IMR-90 (cell line): ENCODE results near the gene PSEN1. TPM values are rescaled to one million over a fixed set of nuclear protein-coding genes. Genes with fewer than 3 reads are reported as not detected.

Experiments
- ATAC-seq: fragments of 200-7000 bp; cut with Tn5 transposase; 2 replicates; pipeline ENCODE4 v1.9.1; 2020; ENCODE audit warnings: low read depth, mild to moderate bottlenecking, moderate library complexity
- BruUV-seq: library from RNA; stranded (reverse); fragments of 400-500 nt; replicated peaks from 2 replicates; lab custom pipeline; 2021; lab: Mats Ljungman, UMichigan
- CTCF ChIA-PET: fragments of 300-600 bp; formaldehyde crosslinking; extraction: SDS; loops from one replicate; lab custom pipeline; 2021; ENCODE audit warnings: antibody characterized with exemption; lab: Yijun Ruan, JAX
- POLR2A ChIA-PET: fragments of 300-600 bp; sonication (Branson Sonifier 250); formaldehyde crosslinking; loops from one replicate; lab custom pipeline; 2022; ENCODE audit warnings: antibody characterized with exemption; ENCODE audit not compliant: unreplicated experiment; lab: Charles Lee
- DNase-seq: peaks from one replicate; pipeline ENCODE4 v3.0.0; 2013
- H2AFZ ChIP-seq: replicated peaks from 2 replicates; pipeline ENCODE3; 2013; ENCODE audit warnings: low read length, mild to moderate bottlenecking; ENCODE audit not compliant: poor library complexity
- H2AK5ac ChIP-seq: 2 replicates; pipeline ENCODE4 v1.6.1; 2013; ENCODE audit warnings: low read depth, low read length, inconsistent platforms
- H2AK9ac ChIP-seq: replicated peaks from 2 replicates; pipeline ENCODE3; 2013; ENCODE audit warnings: mild to moderate bottlenecking, low read depth, low read length, moderate library complexity; ENCODE audit not compliant: poor library complexity
- H2BK120ac ChIP-seq: 2 replicates; pipeline ENCODE4 v1.6.1; 2013; ENCODE audit warnings: low read depth, low read length, inconsistent platforms
- H2BK15ac ChIP-seq: 3 replicates; pipeline ENCODE4 v1.6.1; 2013; ENCODE audit warnings: low read depth, low read length, inconsistent platforms
- H2BK20ac ChIP-seq: 2 replicates; pipeline ENCODE4 v1.6.1; 2013; ENCODE audit warnings: low read depth, mild to moderate bottlenecking, inconsistent platforms, low read length, moderate library complexity
- H2BK5ac ChIP-seq: 2 replicates; pipeline ENCODE4 v1.6.1; 2013; ENCODE audit warnings: mild to moderate bottlenecking, low read depth, low read length, inconsistent platforms; ENCODE audit not compliant: poor library complexity, severe bottlenecking
- H3K14ac ChIP-seq: replicated peaks from 2 replicates; pipeline ENCODE4 v1.6.1; 2013; ENCODE audit warnings: low read depth, low read length, inconsistent platforms
- H3K18ac ChIP-seq: 2 replicates; pipeline ENCODE4 v1.6.1; 2013; ENCODE audit warnings: low read depth, low read length, control low read depth
- H3K23ac ChIP-seq: 2 replicates; pipeline ENCODE4 v1.6.1; 2013; ENCODE audit warnings: low read depth, low read length, inconsistent platforms
- H3K27ac ChIP-seq: 2 replicates; pipeline ENCODE4 v1.5.1; 2013; ENCODE audit warnings: mild to moderate bottlenecking, control low read depth, low read length; ENCODE audit not compliant: insufficient read depth
- H3K27me3 ChIP-seq: 2 replicates; pipeline ENCODE4 v1.6.1; 2013; ENCODE audit warnings: low read length; ENCODE audit not compliant: control insufficient read depth, insufficient read depth
- H3K36me3 ChIP-seq: 2 replicates; pipeline ENCODE4 v1.6.1; 2013; ENCODE audit warnings: low read length, mixed read lengths; ENCODE audit not compliant: control insufficient read depth, insufficient read depth
- H3K4ac ChIP-seq: 2 replicates; pipeline ENCODE4 v1.6.1; 2013; ENCODE audit warnings: low read depth, low read length, inconsistent platforms
- H3K4me1 ChIP-seq: 2 replicates; pipeline ENCODE4 v1.6.1; 2013; ENCODE audit warnings: low read length, mixed read lengths; ENCODE audit not compliant: control insufficient read depth, insufficient read depth
- H3K4me2 ChIP-seq: 2 replicates; pipeline ENCODE4 v1.6.1; 2013; ENCODE audit warnings: low read depth, mild to moderate bottlenecking, control low read depth, low read length, moderate library complexity
- H3K4me3 ChIP-seq: 2 replicates; pipeline ENCODE4 v1.5.1; 2013; ENCODE audit warnings: low read depth, mild to moderate bottlenecking, control low read depth, low read length, moderate library complexity; ENCODE audit not compliant: insufficient read depth
- H3K56ac ChIP-seq: 2 replicates; pipeline ENCODE4 v1.6.1; 2013; ENCODE audit warnings: low read length, inconsistent platforms; ENCODE audit not compliant: insufficient read depth; ENCODE audit errors: extremely low read depth
- H3K79me1 ChIP-seq, 2 experiments: 2 replicates each; pipeline ENCODE4 v1.6.1; 2013; ENCODE audit warnings: low read length in 2 of 2, inconsistent platforms in 1 of 2, low read depth in 1 of 2
- H3K9ac ChIP-seq: 2 replicates; pipeline ENCODE4 v1.6.1; 2013; ENCODE audit warnings: low read depth, low read length, control low read depth
- H3K9me1 ChIP-seq: 2 replicates; pipeline ENCODE4 v1.6.1; 2013; ENCODE audit warnings: low read length, inconsistent platforms; ENCODE audit not compliant: insufficient read depth
- H3K9me3 ChIP-seq: 2 replicates; pipeline ENCODE4 v1.6.1; 2013; ENCODE audit warnings: low read length; ENCODE audit not compliant: control insufficient read depth, insufficient read depth
- H4K20me1 ChIP-seq: 2 replicates; pipeline ENCODE4 v1.6.1; 2013; ENCODE audit warnings: low read length, inconsistent platforms; ENCODE audit not compliant: insufficient read depth
- H4K5ac ChIP-seq: 2 replicates; pipeline ENCODE4 v1.6.1; 2013; ENCODE audit warnings: mild to moderate bottlenecking, low read depth, low read length, control low read depth
- H4K8ac ChIP-seq, 2 experiments: 2 replicates each; pipeline ENCODE4 v1.6.1; 2013; ENCODE audit warnings: low read depth in 2 of 2, low read length in 2 of 2, control low read depth in 1 of 2, inconsistent platforms in 1 of 2
- H4K91ac ChIP-seq: 2 replicates; pipeline ENCODE4 v1.6.1; 2013; ENCODE audit warnings: low read depth, low read length, inconsistent platforms; ENCODE audit not compliant: insufficient read depth
- BHLHE40 ChIP-seq: fragments of 150-350 bp; IDR thresholded peaks from 2 replicates; pipeline ENCODE4 v1.6.1; 2016; ENCODE audit warnings: mild to moderate bottlenecking, low read depth, low read length
- CEBPB ChIP-seq: IDR thresholded peaks from 2 replicates; pipeline ENCODE4 v1.6.1; 2012; ENCODE audit warnings: low read depth, low read length, improper control_type of control experiment
- CHD1 ChIP-seq: IDR thresholded peaks from 2 replicates; pipeline ENCODE4 v1.6.1; 2012; ENCODE audit warnings: low read depth, low read length, improper control_type of control experiment
- ELK1 ChIP-seq: fragments of 150-350 bp; IDR thresholded peaks from 2 replicates; pipeline ENCODE4 v1.6.1; 2016; ENCODE audit warnings: low read depth, mild to moderate bottlenecking, low read length, moderate library complexity, borderline replicate concordance
- FOS ChIP-seq: fragments of 150-350 bp; IDR thresholded peaks from 2 replicates; pipeline ENCODE4 v1.6.1; 2016; ENCODE audit warnings: low read depth, low read length
- MAFK ChIP-seq: IDR thresholded peaks from 2 replicates; pipeline ENCODE4 v1.6.1; 2012; ENCODE audit warnings: low read depth, low read length, improper control_type of control experiment
- MAZ ChIP-seq: IDR thresholded peaks from 2 replicates; pipeline ENCODE4 v1.6.1; 2012; ENCODE audit warnings: low read depth, mild to moderate bottlenecking, low read length, improper control_type of control experiment, moderate library complexity, borderline replicate concordance
- MXI1 ChIP-seq: IDR thresholded peaks from 2 replicates; pipeline ENCODE4 v1.6.1; 2012; ENCODE audit warnings: low read depth, mild to moderate bottlenecking, low read length, moderate library complexity, borderline replicate concordance
- NFE2L2 ChIP-seq: fragments of 150-350 bp; IDR thresholded peaks from 2 replicates; pipeline ENCODE4 v1.6.1; 2016; ENCODE audit warnings: low read depth, mild to moderate bottlenecking, low read length
- POLR2A ChIP-seq: IDR thresholded peaks from 2 replicates; pipeline ENCODE4 v1.6.1; 2012; ENCODE audit warnings: mild to moderate bottlenecking, low read depth, low read length
- RAD21 ChIP-seq: IDR thresholded peaks from 2 replicates; pipeline ENCODE4 v1.6.1; 2012; ENCODE audit warnings: low read length, improper control_type of control experiment
- RCOR1 ChIP-seq: IDR thresholded peaks from 2 replicates; pipeline ENCODE4 v1.6.1; 2012; ENCODE audit warnings: mild to moderate bottlenecking, low read length, improper control_type of control experiment; ENCODE audit not compliant: insufficient replicate concordance
- SMC3 ChIP-seq: fragments of 150-350 bp; IDR thresholded peaks from 2 replicates; pipeline ENCODE4 v1.6.1; 2016; ENCODE audit warnings: low read depth, mild to moderate bottlenecking, antibody characterized with exemption, low read length, moderate library complexity
- USF2 ChIP-seq: fragments of 150-350 bp; IDR thresholded peaks from 2 replicates; pipeline ENCODE4 v1.6.1; 2017; ENCODE audit warnings: mild to moderate bottlenecking, antibody characterized with exemption, low read length, low read depth
- WGBS, 2 experiments: methylation state at CpG; one replicate each; pipeline versions ENCODE4 v1.1.5 to v1.1.7; 2013; ENCODE audit warnings: missing lambda C conversion rate in 2 of 2; ENCODE audit not compliant: insufficient read length in 1 of 2; ENCODE audit errors: extremely low coverage in 2 of 2; 5-methylcytosine and 5-hydroxymethylcytosine counted together
- dilution Hi-C: fragments of 300-500 bp; cut with HindIII; formaldehyde crosslinking; loops from one replicate; pipeline ENCODE4 v1.14.3; 2018; ENCODE audit warnings: low sequenced_read_pairs; ENCODE audit not compliant: unreplicated experiment
- in situ Hi-C: fragments of 300-500 bp; cut with MboI; formaldehyde crosslinking; loops from 3 replicates; pipeline ENCODE4 v1.14.3; 2019; ENCODE audit warnings: low sequenced_read_pairs, inconsistent platforms, mixed read lengths
- intact Hi-C: fragments of 100-400 bp; cut with micrococcal nuclease; formaldehyde crosslinking; loops from 2 replicates; pipeline ENCODE4 v1.10.0; 2022
- polyA plus RNA-seq, 3 experiments: library from polyadenylated mRNA; depleted of rRNA; stranded (reverse); fragments of >200 nt; gene quantifications; 2 replicates each; pipeline ENCODE4 v1.2.3, GENCODE V29; 2012; ENCODE audit warnings: low replicate concordance in 1 of 3
- total RNA-seq: library from RNA; depleted of rRNA; stranded (reverse); fragments of >200 nt; gene quantifications from 2 replicates; pipeline ENCODE4 v1.2.3, GENCODE V29; 2012
- TF ChIP-seq, protein P1 (sequence below): conservative IDR thresholded peaks from 2 replicates; pipeline ENCODE4 v1.5.1; 2012; ENCODE audit warnings: mild to moderate bottlenecking, low read depth, low read length, improper control_type of control experiment

The PSEN1 gene
- total and polyA plus RNA-seq, 2 of the 4 experiments (the other 2 are of a cell fraction): 14.8 to 62.7 TPM

DNA sequence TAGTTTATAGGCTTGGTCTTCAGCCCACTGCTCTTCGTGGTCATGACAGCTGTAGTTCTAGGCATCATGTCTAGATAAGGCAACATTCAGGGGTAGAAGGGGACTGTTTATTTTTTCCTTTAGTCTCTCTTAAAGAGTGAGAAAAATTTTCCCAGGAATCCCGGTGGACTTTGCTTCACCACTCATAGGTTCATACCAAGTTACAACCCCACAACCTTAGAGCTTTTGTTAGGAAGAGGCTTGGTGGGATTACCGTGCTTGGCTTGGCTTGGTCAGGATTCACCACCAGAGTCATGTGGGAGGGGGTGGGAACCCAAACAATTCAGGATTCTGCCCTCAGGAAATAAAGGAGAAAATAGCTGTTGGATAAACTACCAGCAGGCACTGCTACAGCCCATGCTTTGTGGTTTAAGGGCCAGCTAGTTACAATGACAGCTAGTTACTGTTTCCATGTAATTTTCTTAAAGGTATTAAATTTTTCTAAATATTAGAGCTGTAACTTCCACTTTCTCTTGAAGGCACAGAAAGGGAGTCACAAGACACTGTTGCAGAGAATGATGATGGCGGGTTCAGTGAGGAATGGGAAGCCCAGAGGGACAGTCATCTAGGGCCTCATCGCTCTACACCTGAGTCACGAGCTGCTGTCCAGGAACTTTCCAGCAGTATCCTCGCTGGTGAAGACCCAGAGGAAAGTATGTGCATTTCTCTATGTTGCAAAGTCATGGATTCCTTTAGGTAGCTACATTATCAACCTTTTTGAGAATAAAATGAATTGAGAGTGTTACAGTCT is 75.1 kb downstream of the PSEN1 start:
- intact Hi-C loops: no loop called here
- POLR2A ChIA-PET: no interaction called here
- TF ChIP-seq MXI1 (no peak), USF2 (no peak), FOS (no peak), RCOR1 (no peak), CHD1 (no peak), BHLHE40 (no peak), RAD21 (no peak), ELK1 (no peak), NFE2L2 (no peak), MAFK (no peak), POLR2A (no peak), MAZ (no peak), SMC3 (no peak), CEBPB (no peak)
- TF ChIP-seq, protein P1, sequence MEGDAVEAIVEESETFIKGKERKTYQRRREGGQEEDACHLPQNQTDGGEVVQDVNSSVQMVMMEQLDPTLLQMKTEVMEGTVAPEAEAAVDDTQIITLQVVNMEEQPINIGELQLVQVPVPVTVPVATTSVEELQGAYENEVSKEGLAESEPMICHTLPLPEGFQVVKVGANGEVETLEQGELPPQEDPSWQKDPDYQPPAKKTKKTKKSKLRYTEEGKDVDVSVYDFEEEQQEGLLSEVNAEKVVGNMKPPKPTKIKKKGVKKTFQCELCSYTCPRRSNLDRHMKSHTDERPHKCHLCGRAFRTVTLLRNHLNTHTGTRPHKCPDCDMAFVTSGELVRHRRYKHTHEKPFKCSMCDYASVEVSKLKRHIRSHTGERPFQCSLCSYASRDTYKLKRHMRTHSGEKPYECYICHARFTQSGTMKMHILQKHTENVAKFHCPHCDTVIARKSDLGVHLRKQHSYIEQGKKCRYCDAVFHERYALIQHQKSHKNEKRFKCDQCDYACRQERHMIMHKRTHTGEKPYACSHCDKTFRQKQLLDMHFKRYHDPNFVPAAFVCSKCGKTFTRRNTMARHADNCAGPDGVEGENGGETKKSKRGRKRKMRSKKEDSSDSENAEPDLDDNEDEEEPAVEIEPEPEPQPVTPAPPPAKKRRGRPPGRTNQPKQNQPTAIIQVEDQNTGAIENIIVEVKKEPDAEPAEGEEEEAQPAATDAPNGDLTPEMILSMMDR: no peak

More for the DNA sequence above, 75.1 kb downstream of the PSEN1 start:
- H3K9me3 ChIP-seq: peaks cover 2% of the 10 kb centered on the region; the same call in 1 of the 2 replicates
- no TSS peak for BruUV-seq
- peaks cover 43% of the 10 kb centered on the region for H3K36me3 ChIP-seq
- no CpG with 5 or more reads among the region's 7 CpGs for WGBS, 2 experiments
- no peaks in the 10 kb centered on the region; the same call in 1 of the 2 replicates for H4K20me1 ChIP-seq
- H2BK5ac ChIP-seq: no peak overlapping the region
- peaks cover 0 to 9% of the 10 kb centered on the region in 2 experiments; a peak in 1 of 4 replicates for H3K79me1 ChIP-seq
- H2BK120ac ChIP-seq: no peak overlapping the region
- H3K14ac ChIP-seq: peak overlapping the region; percentile 37; the same call in 1 of the 2 replicates
- H2AFZ ChIP-seq: no peak overlapping the region
- no peak overlapping the region for H2BK15ac ChIP-seq
- H3K4ac ChIP-seq: no peak overlapping the region
- H3K27me3 ChIP-seq: no peaks in the 10 kb centered on the region
- no peak overlapping the region for H3K27ac ChIP-seq
- H4K5ac ChIP-seq: no peak overlapping the region
- dilution Hi-C loops (no loop called here), in situ Hi-C loops (no loop called here)
- no peaks in the 10 kb centered on the region; the same call in 1 of the 2 replicates for H3K9me1 ChIP-seq
- no peak overlapping the region; a peak in 1 of 4 replicates for H4K8ac ChIP-seq
- no peak overlapping the region for H3K56ac ChIP-seq
- ATAC-seq (no peak), DNase-seq (no peak)
- no peak overlapping the region for H3K4me2 ChIP-seq
- no peak overlapping the region for H4K91ac ChIP-seq
- no peak overlapping the region for H2AK5ac ChIP-seq
- no peak overlapping the region for H3K4me3 ChIP-seq
- H2BK20ac ChIP-seq: no peak overlapping the region
- H3K23ac ChIP-seq: no peak overlapping the region
- H2AK9ac ChIP-seq: no peak overlapping the region
- peaks cover 4% of the 10 kb centered on the region for H3K4me1 ChIP-seq
- no peak overlapping the region for H3K9ac ChIP-seq
- H3K18ac ChIP-seq: no peak overlapping the region
- CTCF ChIA-PET: no interaction called here
